GM10266 (cell line): ENCODE data around the gene USP9X.
"Not testable (repeated sequence)": the region's sequence is repeated elsewhere in the genome, so short reads cannot be mapped to it uniquely, and the experiment has no call there.

Experiments used
- DNase-seq: peaks from one replicate; pipeline ENCODE4 v3.0.0; 2012; ENCODE audit errors: extremely low spot score
- CTCF ChIP-seq: IDR thresholded peaks from 2 replicates; pipeline ENCODE4 v1.5.1; 2012; ENCODE audit warnings: mild to moderate bottlenecking, low read depth; ENCODE audit not compliant: control insufficient read depth, insufficient read depth; ENCODE audit errors: missing control alignments

Gene USP9X

GRCh38 chrX:41110801-41111625 is 25.8 kb downstream of the USP9X start:
- DNase-seq: no peak
- TF ChIP-seq CTCF: no peak

GRCh38 chrX:41115104-41115425 is 29.8 kb downstream of the USP9X start:
- not testable (repeated sequence) for DNase-seq
- TF ChIP-seq CTCF: peak; percentile 46

- no peak for TF ChIP-seq CTCF
- peak; percentile 14 for DNase-seq
These were observed 31.7 kb downstream of the USP9X start for GRCh38 chrX:41116948-41117347.

DNA sequence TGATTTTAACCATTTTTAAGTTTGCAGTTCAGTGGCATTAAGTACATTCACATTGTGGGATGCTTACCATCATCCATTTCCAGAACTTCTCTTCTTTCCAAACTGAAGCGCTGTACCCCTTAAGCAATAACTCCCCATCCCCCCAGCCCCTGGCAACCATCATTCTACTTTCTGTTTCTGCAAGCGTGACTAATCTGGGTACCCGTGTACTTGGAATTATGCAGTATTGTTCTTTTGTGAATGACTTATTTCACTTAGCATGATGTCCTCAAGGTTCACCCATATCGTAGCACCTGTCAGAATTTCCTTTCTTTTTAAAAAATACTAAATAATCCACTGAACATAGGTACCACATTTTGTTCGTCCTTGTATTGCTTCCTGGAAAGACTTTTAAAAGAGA is 32.9 kb downstream of the USP9X start:
- DNase-seq: no peak
- TF ChIP-seq CTCF: no peak

DNA sequence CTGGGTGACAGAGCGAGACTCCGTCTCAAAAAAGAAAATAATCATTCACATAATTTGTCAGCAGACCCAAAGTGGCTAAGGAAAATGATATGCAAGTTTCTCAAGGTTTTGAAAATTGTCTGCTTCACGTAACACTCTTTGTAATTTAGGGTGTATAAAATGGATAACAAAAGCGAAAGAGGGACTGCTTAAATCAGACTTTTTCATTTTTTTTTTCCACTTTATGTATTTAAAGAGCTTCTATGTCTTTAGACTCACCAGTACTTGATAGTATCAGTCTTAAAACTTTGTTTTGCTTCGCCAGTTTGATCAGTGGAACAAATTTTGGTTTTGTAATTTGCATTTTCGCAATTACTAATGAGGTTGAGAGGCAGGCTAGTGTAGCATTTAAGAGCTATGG is 34.6 kb downstream of the USP9X start:
- no peak for DNase-seq
- no peak for TF ChIP-seq CTCF

DNA sequence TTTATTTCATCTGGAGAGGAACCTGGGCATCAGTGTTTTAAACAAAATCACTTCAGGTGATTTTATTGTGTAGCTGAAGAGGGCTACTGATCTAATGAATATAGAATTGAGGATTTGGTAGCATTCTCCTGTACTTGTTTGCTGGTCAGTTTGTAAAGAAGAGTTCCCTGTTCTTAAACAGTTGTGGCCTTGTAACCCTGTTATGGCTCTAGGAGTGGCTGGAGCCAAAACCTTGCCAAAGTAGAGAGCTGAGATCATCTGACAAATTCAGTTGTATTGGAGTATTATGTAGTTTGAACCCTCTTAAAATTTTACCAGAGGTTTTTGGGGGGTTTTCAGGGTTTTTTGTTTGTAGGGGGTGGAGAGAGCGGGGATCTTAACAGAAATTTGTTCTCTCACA is 36.5 kb downstream of the USP9X start:
- TF ChIP-seq CTCF: no peak
- DNase-seq: no peak

DNA sequence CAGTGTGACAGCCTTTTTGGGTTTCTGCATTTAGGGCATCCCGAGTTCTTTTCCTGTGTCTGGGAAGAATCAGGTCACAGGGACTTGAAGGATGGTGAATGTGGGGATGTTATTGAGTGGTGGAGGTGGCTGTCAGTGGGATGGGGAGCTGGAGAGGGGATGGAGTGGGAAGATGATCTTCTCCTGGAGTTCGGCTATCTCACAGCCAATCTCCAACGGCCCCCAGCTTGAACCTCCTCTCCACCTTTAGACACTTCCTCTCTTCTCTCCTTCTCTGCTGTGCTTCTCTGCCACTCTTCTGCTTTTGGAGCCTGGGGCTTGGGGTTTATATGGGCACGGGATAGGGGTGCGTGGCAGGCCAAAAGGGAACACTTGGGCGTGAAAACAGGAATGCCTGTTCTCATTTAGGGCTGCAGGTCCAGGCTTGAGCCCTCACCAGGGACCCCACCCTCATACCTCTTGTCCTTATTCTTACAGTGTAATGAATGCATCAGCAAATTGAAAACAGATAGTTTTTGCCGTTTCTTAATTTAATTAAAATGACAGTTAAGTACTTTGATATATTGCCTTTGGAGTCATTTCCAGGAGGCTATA is 37.5 kb downstream of the USP9X start:
- no peak for TF ChIP-seq CTCF
- DNase-seq: no peak
